ENCODE measurements around the gene SLC6A17. TPM values are rescaled to one million over a fixed set of nuclear protein-coding genes. Genes with fewer than 3 reads are reported as not detected.
A peak's percentile ranks its signal among the peaks of the same experiment; 100 is the strongest.

SLC6A17 gene
- total RNA-seq, 1 donor from 2014 or later = not detected

GRCh38 chr1:110130113-110130591 lies 20.1 kb upstream of the SLC6A17 start:
- H3K9me3 Mint-ChIP-seq (ENCODE audit: low read depth) = no peaks in the 10 kb centered on the region
- no peak overlapping the region for H3K27ac Mint-ChIP-seq
- no peaks in the 10 kb centered on the region for H3K4me1 Mint-ChIP-seq (ENCODE audit: low read depth)
- H3K36me3 Mint-ChIP-seq (ENCODE audit: insufficient read depth) = no peaks in the 10 kb centered on the region
- peaks cover 64% of the 10 kb centered on the region for H3K27me3 Mint-ChIP-seq
- no peak overlapping the region for H3K4me3 Mint-ChIP-seq (ENCODE audit: low read depth)
- peak; percentile 47 for TF ChIP-seq CTCF (IDR thresholded peaks at IDR 0.05; ENCODE audit: unreplicated experiment)
- no peak for DNase-seq (ENCODE audit: low spot score, unreplicated experiment)

GRCh38 chr1:110130989-110131388 lies 19.3 kb upstream of the SLC6A17 start:
- Mint-ChIP-seq H3K27ac (no peak overlapping the region), H3K9me3 (ENCODE audit: low read depth) (no peaks in the 10 kb centered on the region), H3K4me3 (ENCODE audit: low read depth) (no peak overlapping the region), H3K27me3 (peaks cover 68% of the 10 kb centered on the region), H3K4me1 (ENCODE audit: low read depth) (no peaks in the 10 kb centered on the region), H3K36me3 (ENCODE audit: insufficient read depth) (no peaks in the 10 kb centered on the region)
- TF ChIP-seq CTCF (IDR thresholded peaks at IDR 0.05; ENCODE audit: unreplicated experiment) = no peak
- no peak for DNase-seq (ENCODE audit: low spot score, unreplicated experiment)

DNA sequence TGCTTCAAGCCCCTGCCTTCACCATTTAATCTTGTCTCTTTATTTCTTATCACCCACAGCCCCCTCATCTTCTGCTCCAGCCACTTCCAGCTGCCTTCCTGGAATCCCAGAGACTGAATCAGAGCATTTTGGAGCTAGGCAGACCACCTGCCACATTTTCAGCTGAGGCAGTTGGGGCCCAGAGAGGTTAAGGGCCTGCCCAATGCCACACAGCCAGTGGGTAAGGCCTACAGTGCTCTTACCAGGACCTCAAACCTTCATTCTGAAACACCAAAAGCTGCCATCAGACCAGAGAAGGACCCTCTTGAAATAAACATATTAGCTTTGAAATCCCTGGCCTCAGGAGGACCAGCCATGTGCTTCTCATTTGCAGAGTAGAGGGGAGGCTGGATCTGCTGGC lies 17.6 kb upstream of the SLC6A17 start:
- Mint-ChIP-seq H3K27me3 (peaks cover 74% of the 10 kb centered on the region), H3K9me3 (ENCODE audit: low read depth) (no peaks in the 10 kb centered on the region), H3K4me1 (ENCODE audit: low read depth) (peaks cover 4% of the 10 kb centered on the region), H3K36me3 (ENCODE audit: insufficient read depth) (no peaks in the 10 kb centered on the region), H3K27ac (no peak overlapping the region), H3K4me3 (ENCODE audit: low read depth) (no peak overlapping the region)
- no peak for DNase-seq (ENCODE audit: low spot score, unreplicated experiment)
- TF ChIP-seq CTCF (IDR thresholded peaks at IDR 0.05; ENCODE audit: unreplicated experiment) = no peak

GRCh38 chr1:110133436-110133835 lies 16.9 kb upstream of the SLC6A17 start:
- H3K4me3 Mint-ChIP-seq (ENCODE audit: low read depth) = no peak overlapping the region
- H3K27me3 Mint-ChIP-seq = peaks cover 71% of the 10 kb centered on the region

GRCh38 chr1:110134050-110134595 lies 16.2 kb upstream of the SLC6A17 start:
- Mint-ChIP-seq H3K9me3 (ENCODE audit: low read depth) (no peaks in the 10 kb centered on the region), H3K27ac (no peak overlapping the region), H3K4me3 (ENCODE audit: low read depth) (no peak overlapping the region)

More at GRCh38 chr1:110133436-110133835, 16.9 kb upstream of the SLC6A17 start:
- Mint-ChIP-seq H3K9me3 (ENCODE audit: low read depth) (no peaks in the 10 kb centered on the region), H3K4me1 (ENCODE audit: low read depth) (peaks cover 4% of the 10 kb centered on the region), H3K36me3 (ENCODE audit: insufficient read depth) (no peaks in the 10 kb centered on the region), H3K27ac (no peak overlapping the region)
- DNase-seq (ENCODE audit: low spot score, unreplicated experiment) = no peak
- TF ChIP-seq CTCF (IDR thresholded peaks at IDR 0.05; ENCODE audit: unreplicated experiment) = no peak

More at GRCh38 chr1:110134050-110134595, 16.2 kb upstream of the SLC6A17 start:
- no peak for TF ChIP-seq CTCF (IDR thresholded peaks at IDR 0.05; ENCODE audit: unreplicated experiment)
- peaks cover 4% of the 10 kb centered on the region for H3K4me1 Mint-ChIP-seq (ENCODE audit: low read depth)
- peaks cover 68% of the 10 kb centered on the region for H3K27me3 Mint-ChIP-seq
- no peak for DNase-seq (ENCODE audit: low spot score, unreplicated experiment)
- H3K36me3 Mint-ChIP-seq (ENCODE audit: insufficient read depth) = no peaks in the 10 kb centered on the region

Measured in progenitor cell of endocrine pancreas (in vitro differentiated cells).